K562 (cell line): ENCODE measurements around the gene IL5. TPM values are rescaled to one million over a fixed set of nuclear protein-coding genes. Genes with fewer than 3 reads are reported as not detected.

Experiments used
- ATAC-seq: fragments of 200-7000 bp; cut with Tn5 transposase; 3 replicates; pipeline ENCODE4 v1.9.1; 2020; ENCODE audit warnings: moderate library complexity
- BruUV-seq: library from RNA; stranded (reverse); fragments of 400-500 nt; replicated peaks from 2 replicates; lab custom pipeline; 2021; lab: Mats Ljungman, UMichigan
- CTCF ChIA-PET: fragments of 300-600 bp; formaldehyde crosslinking; extraction: SDS; loops from one replicate; lab custom pipeline; 2021; ENCODE audit warnings: low intra/inter-chr PET ratio; lab: Yijun Ruan, JAX
- POLR2A ChIA-PET: fragments of 300-600, 350-650 bp; sonication (Branson Sonifier 250); formaldehyde crosslinking; extraction: SDS; loops from one replicate; lab custom pipeline; 2021; ENCODE audit warnings: antibody characterized with exemption, inconsistent platforms; lab: Yijun Ruan, JAX
- DNase-seq, 4 experiments: peaks; one replicate each; pipeline versions ENCODE4 v3.0.0 to v3.0.0-alpha.2; 2011 to 2018; ENCODE audit warnings: low spot score in 3 of 4, mixed read lengths in 3 of 4; ENCODE audit errors: extremely low read depth in 1 of 4
- FAIRE-seq: peaks from 2 replicates; lab custom pipeline; 2011; peaks lifted over from hg19 to GRCh38; lab: Jason Lieb, UNC
- H2AFZ ChIP-seq: 2 replicates; pipeline ENCODE4 v1.6.0; 2011; ENCODE audit warnings: low read depth, low read length, control low read depth, inconsistent platforms
- H3K27ac ChIP-seq: fragments of 200-600 bp; 3 replicates; pipeline ENCODE4 v1.8.0; 2011; ENCODE audit warnings: low read depth, mild to moderate bottlenecking, control low read depth, inconsistent platforms, low read length, moderate library complexity, mixed read lengths; ENCODE audit errors: extremely low read depth
- H3K27me3 ChIP-seq, 2 experiments: fragments of 300-600 bp in 1 of 2; 2 replicates in 1 of 2; 3 replicates in 1 of 2; pipeline versions ENCODE4 v1.6.0 to v1.8.0; 2011; ENCODE audit warnings: inconsistent platforms in 2 of 2, low read length in 2 of 2, mild to moderate bottlenecking in 1 of 2, mixed read lengths in 1 of 2, moderate library complexity in 1 of 2; ENCODE audit not compliant: control insufficient read depth in 2 of 2, insufficient read depth in 2 of 2
- H3K36me3 ChIP-seq: fragments of 300-600 bp; 3 replicates; pipeline ENCODE4 v1.8.0; 2011; ENCODE audit warnings: mild to moderate bottlenecking, low read length, inconsistent platforms; ENCODE audit not compliant: control insufficient read depth, insufficient read depth
- H3K4me1 ChIP-seq, 2 experiments: fragments of 200-600 bp in 1 of 2; replicated peaks in 1 of 2; 2 replicates in 1 of 2; 3 replicates in 1 of 2; pipeline versions ENCODE4 v1.5.1 to v1.8.0; 2011; ENCODE audit warnings: inconsistent platforms in 2 of 2, low read length in 2 of 2, mild to moderate bottlenecking in 1 of 2, mixed read lengths in 1 of 2, moderate library complexity in 1 of 2; ENCODE audit not compliant: control insufficient read depth in 2 of 2, insufficient read depth in 2 of 2
- H3K4me2 ChIP-seq: 2 replicates; pipeline ENCODE4 v1.6.1; 2011; ENCODE audit warnings: low read length, control low read depth, inconsistent platforms, mixed read lengths; ENCODE audit not compliant: insufficient read depth
- H3K4me3 ChIP-seq: fragments of 200-600 bp; sonication (generic), shearing (Covaris generic); 2 replicates; pipeline ENCODE4 v1.5.1; 2016; ENCODE audit warnings: control low read depth, inconsistent platforms
- H3K79me2 ChIP-seq: fragments of 200-600 bp; 3 replicates; pipeline ENCODE4 v1.8.0; 2011; ENCODE audit warnings: low read length, inconsistent platforms; ENCODE audit not compliant: control insufficient read depth, insufficient read depth
- H3K9ac ChIP-seq, 2 experiments: 2 replicates each; pipeline versions ENCODE4 v1.6.0 to v1.6.1; 2011; ENCODE audit warnings: low read depth in 2 of 2, low read length in 2 of 2, control low read depth in 1 of 2, inconsistent platforms in 1 of 2, mild to moderate bottlenecking in 1 of 2, mixed read lengths in 1 of 2; ENCODE audit not compliant: insufficient read depth in 1 of 2
- H3K9me1 ChIP-seq: one replicate; pipeline ENCODE4 v1.6.0; 2011; ENCODE audit warnings: inconsistent platforms, mild to moderate bottlenecking, low read length, moderate library complexity; ENCODE audit not compliant: control insufficient read depth, insufficient read depth
- H3K9me3 ChIP-seq: replicated peaks from 2 replicates; pipeline ENCODE4 v1.5.1; 2011; ENCODE audit warnings: low read depth, low read length, inconsistent platforms; ENCODE audit not compliant: control insufficient read depth, insufficient read depth
- H4K20me1 ChIP-seq: replicated peaks from 2 replicates; pipeline ENCODE4 v1.6.1; 2011; ENCODE audit warnings: low read length, inconsistent platforms, mixed read lengths; ENCODE audit not compliant: control insufficient read depth, insufficient read depth
- CBFA2T2 ChIP-seq: fragments of 450-650 bp; conservative IDR thresholded peaks from 2 replicates; pipeline ENCODE4 v1.6.1; 2017; ENCODE audit warnings: mild to moderate bottlenecking
- HSF4 ChIP-seq: fragments of 250-450 bp; sonication (Bioruptor Pico); IDR thresholded peaks from 2 replicates; pipeline ENCODE4 v2.1.2; 2022; ENCODE audit warnings: mild to moderate bottlenecking, moderate library complexity, borderline replicate concordance
- NR4A1 ChIP-seq, 2 experiments: fragments of 250-450 bp in 1 of 2; fragments of 450-650 bp in 1 of 2; sonication (Bioruptor Pico) in 1 of 2; IDR thresholded peaks; 2 replicates each; pipeline versions ENCODE4 v1.4.0 to v1.6.1; 2016 to 2020; ENCODE audit warnings: mild to moderate bottlenecking in 2 of 2, missing compliant biosample characterization in 1 of 2, missing genetic modification characterization in 1 of 2, moderate library complexity in 1 of 2
- OTX1 ChIP-seq: fragments of 450-650 bp; formaldehyde crosslinking; IDR thresholded peaks from 2 replicates; pipeline ENCODE4 v1.4.0; 2022; ENCODE audit warnings: mild to moderate bottlenecking
- PML ChIP-seq: IDR thresholded peaks from 2 replicates; pipeline ENCODE4 v1.6.1; 2012; ENCODE audit warnings: low read length, inconsistent platforms
- ZBTB7A ChIP-seq: IDR thresholded peaks from 2 replicates; pipeline ENCODE4 v1.6.1; 2011; ENCODE audit warnings: low read depth, mild to moderate bottlenecking, low read length, moderate library complexity, borderline replicate concordance; ENCODE audit not compliant: control insufficient read depth
- ZNF589 ChIP-seq: fragments of 200-800 bp; sonication (Bioruptor generic); IDR thresholded peaks from 2 replicates; pipeline ENCODE4 v1.6.1; 2016; ENCODE audit warnings: low read depth, missing genetic modification characterization, missing compliant biosample characterization
- WGBS: fragments of 100-300 bp; shearing (Covaris generic); methylation state at CpG from one replicate; pipeline ENCODE4 v1.1.6; 2016; ENCODE audit warnings: low coverage, mixed read lengths; ENCODE audit not compliant: insufficient coverage; ENCODE audit errors: missing lambda C conversion rate; 5-methylcytosine and 5-hydroxymethylcytosine counted together
- in situ Hi-C: fragments of 300-500 bp; cut with MboI; formaldehyde crosslinking; loops from 4 replicates; pipeline ENCODE4 v1.15.0; 2018; ENCODE audit warnings: inconsistent platforms, mixed read lengths
- intact Hi-C: fragments of 100-400 bp; cut with micrococcal nuclease; formaldehyde crosslinking; loops from 2 replicates; pipeline ENCODE4 v1.14.2; 2022
- polyA plus RNA-seq, 8 experiments: library from polyadenylated mRNA; depleted of rRNA in 4 of 8; stranded (reverse) in 5 of 8; unstranded in 3 of 8; fragments of >200 nt; fragmentation: Nextera tagmentation in 2 of 8; fragmentation: Illumina TruSeq in 1 of 8; extraction: Ambion mirVana in 2 of 8; extraction: Trizol in 1 of 8; gene quantifications; 2 replicates each; pipeline versions ENCODE4 v1.2.1 to v1.2.3, GENCODE V29; 2011 to 2014; ENCODE audit warnings: inconsistent platforms in 1 of 8, missing spikeins in 1 of 8
- total RNA-seq, 7 experiments: library from RNA; depleted of rRNA in 6 of 7; stranded (reverse); fragments of >200 nt in 6 of 7; fragmentation: Illumina TruSeq in 2 of 7; extraction: Trizol in 2 of 7; gene quantifications; 2 replicates each; pipeline versions ENCODE4 v1.2.1 to v1.2.3, GENCODE V29; 2011 to 2021; ENCODE audit warnings: low replicate concordance in 1 of 7
- TF ChIP-seq, protein P1 (sequence below): sonication (generic); formaldehyde crosslinking; IDR thresholded peaks from 2 replicates; pipeline ENCODE4 v1.8.0; 2022; ENCODE audit warnings: mild to moderate bottlenecking, missing genetic modification reagents

The IL5 gene
- total and polyA plus RNA-seq, 9 of the 15 experiments (the other 6 are each of a cell fraction or from before 2014, with no cell fraction given): 0.44 TPM; not detected in 8

DNA sequence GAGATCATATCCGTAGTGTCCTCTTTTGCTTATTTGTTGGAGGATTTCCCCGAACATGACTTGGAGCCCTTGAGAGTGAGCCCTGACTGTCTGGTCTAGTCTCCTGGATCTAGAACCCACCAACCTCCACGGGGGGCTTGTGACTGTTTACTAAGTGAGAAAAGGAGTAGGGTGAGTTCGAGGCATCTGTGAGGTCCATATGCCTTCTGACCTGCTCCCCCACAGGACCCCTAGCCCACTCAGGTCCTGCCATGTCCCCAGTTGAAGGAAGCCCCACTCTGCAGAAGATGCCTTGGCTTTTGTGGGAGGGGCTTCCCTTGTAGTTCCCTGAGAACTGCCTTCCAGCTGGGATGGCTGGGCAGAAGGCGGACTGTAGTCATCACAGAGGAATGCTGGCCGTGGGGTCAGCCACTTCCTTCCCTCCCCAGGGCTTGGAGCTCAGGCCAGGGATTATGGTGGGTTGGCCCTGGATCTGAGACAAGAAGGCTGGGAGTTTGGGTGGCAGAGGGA lies 45.8 kb downstream of the IL5 start:
- WGBS: 27% methylated on average over 6 of the region's 6 CpGs
- Histone ChIP-seq H3K4me3 (peak overlapping the region; percentile 72; the same call in 1 of the 2 replicates), H3K9me1 (no peaks in the 10 kb centered on the region), H2AFZ (peak overlapping the region; percentile 76), H3K27me3 (no peaks in the 10 kb centered on the region), H3K79me2 (no peaks in the 10 kb centered on the region), H3K4me1 (peaks cover 39 to 56% of the 10 kb centered on the region in 2 experiments), H3K4me2 (peak overlapping the region; percentile 90), H3K36me3 (no peaks in the 10 kb centered on the region), H3K9me3 (no peaks in the 10 kb centered on the region), H3K9ac (peak overlapping the region; percentile 51 to 88; a peak in 3 of 4 replicates), H3K27ac (peak overlapping the region; percentile 87), H4K20me1 (no peaks in the 10 kb centered on the region)
- ATAC-seq (no peak), DNase-seq (peak in 1 of 4 experiments; percentile 27), FAIRE-seq (no peak)
- in situ Hi-C loops (loop anchor here (5.0 to 10.0 kb wide), 3 partner anchors 113 to 430 kb away; no protein-coding TSS in a partner anchor), intact Hi-C loops (loop anchor here (1.0 to 2.0 kb wide), 2 partner anchors 78 to 427 kb away; no protein-coding TSS in a partner anchor)
- POLR2A ChIA-PET: interaction anchor here (0.5 to 2.7 kb wide), 10 partner anchors 9 to 1332 kb away, joined by 3 to 17 read pairs (median 4); partner anchors contain the start of gene HINT1
- TSS peak; percentile 83 for BruUV-seq
- CTCF ChIA-PET: interaction anchor here (0.6 to 2.1 kb wide), 3 partner anchors 84 to 113 kb away, joined by 4 to 6 read pairs (median 5); no protein-coding TSS in a partner anchor
- TF ChIP-seq HSF4 (CRISPR knock-in tag): no peak
- no peak for TF ChIP-seq CBFA2T2
- TF ChIP-seq, protein P1, sequence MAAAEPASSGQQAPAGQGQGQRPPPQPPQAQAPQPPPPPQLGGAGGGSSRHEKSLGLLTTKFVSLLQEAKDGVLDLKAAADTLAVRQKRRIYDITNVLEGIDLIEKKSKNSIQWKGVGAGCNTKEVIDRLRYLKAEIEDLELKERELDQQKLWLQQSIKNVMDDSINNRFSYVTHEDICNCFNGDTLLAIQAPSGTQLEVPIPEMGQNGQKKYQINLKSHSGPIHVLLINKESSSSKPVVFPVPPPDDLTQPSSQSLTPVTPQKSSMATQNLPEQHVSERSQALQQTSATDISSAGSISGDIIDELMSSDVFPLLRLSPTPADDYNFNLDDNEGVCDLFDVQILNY: no peak
- 0 out of 2 replicates have a peak, but pooled peaks have one; percentile 8 for TF ChIP-seq PML
- TF ChIP-seq ZNF589: 0 out of 2 replicates have a peak, but pooled peaks have one; percentile 8
- no peak for TF ChIP-seq OTX1 (CRISPR knock-in tag)
- peak; percentile 35; the same call in 1 of the 2 replicates for TF ChIP-seq ZBTB7A
- TF ChIP-seq NR4A1 (CRISPR knock-in tag; IDR thresholded peaks at IDR 0.05): no peak
- 0 out of 2 replicates have a peak, but pooled peaks have one; percentile 4 for TF ChIP-seq NR4A1 (tag; IDR thresholded peaks at IDR 0.05)
